SU-DHL-6 (cell line): ENCODE results near the gene ARMC8.

Experiments
- H2AFZ ChIP-seq: fragments of 200-600 bp; sonication (generic); 2 replicates; pipeline ENCODE4 v1.6.1; 2014; ENCODE audit warnings: low read depth, mild to moderate bottlenecking, moderate library complexity, mixed read lengths, antibody characterized with exemption, low read length; ENCODE audit not compliant: severe bottlenecking
- H3F3A ChIP-seq: fragments of 200-600 bp; shearing (Covaris generic); 2 replicates; pipeline ENCODE4 v1.6.0; 2016; ENCODE audit warnings: antibody characterized with exemption, mild to moderate bottlenecking; ENCODE audit not compliant: insufficient read depth
- H3K27ac ChIP-seq: fragments of 200-600 bp; sonication (generic); 2 replicates; pipeline ENCODE4 v1.5.1; 2016; ENCODE audit warnings: low read depth, mild to moderate bottlenecking, low read length, moderate library complexity, mixed read lengths
- H3K27me3 ChIP-seq: fragments of 200-600 bp; sonication (generic), shearing (Covaris generic); 2 replicates; pipeline ENCODE4 v1.6.0; 2014; ENCODE audit warnings: mild to moderate bottlenecking, low read length
- H3K36me3 ChIP-seq: fragments of 200-600 bp; sonication (generic); 2 replicates; pipeline ENCODE4 v1.6.1; 2014; ENCODE audit warnings: mild to moderate bottlenecking, low read length, mixed read lengths
- H3K4me2 ChIP-seq: fragments of 300-600, 200-600 bp; shearing (Covaris generic), sonication (generic); 2 replicates; pipeline ENCODE4 v1.6.0; 2014; ENCODE audit warnings: low read length, low read depth, mild to moderate bottlenecking; ENCODE audit not compliant: poor library complexity, severe bottlenecking
- H3K4me3 ChIP-seq: fragments of 200-600 bp; sonication (generic); 2 replicates; pipeline ENCODE4 v1.5.1; 2014; ENCODE audit warnings: antibody characterized with exemption, low read length, mild to moderate bottlenecking, mixed read lengths; ENCODE audit not compliant: insufficient read depth, poor library complexity, severe bottlenecking
- H3K79me2 ChIP-seq: fragments of 200-600 bp; sonication (generic); 2 replicates; pipeline ENCODE4 v1.6.1; 2014; ENCODE audit warnings: mild to moderate bottlenecking, low read length, moderate library complexity; ENCODE audit not compliant: insufficient read depth
- H3K9ac ChIP-seq: fragments of 200-600 bp; sonication (generic); 2 replicates; pipeline ENCODE4 v1.7.0; 2014; ENCODE audit warnings: mild to moderate bottlenecking, low read length
- H3K9me2 ChIP-seq: fragments of 200-600 bp; sonication (generic); replicated peaks from 2 replicates; pipeline ENCODE4 v1.6.1; 2014; ENCODE audit warnings: low read length; ENCODE audit not compliant: insufficient read depth
- H3K9me3 ChIP-seq: fragments of 200-600 bp; sonication (generic); 2 replicates; pipeline ENCODE4 v1.6.1; 2014; ENCODE audit warnings: low read length, mixed read lengths; ENCODE audit not compliant: insufficient read depth
- H4K20me1 ChIP-seq: fragments of 200-600 bp; sonication (generic); 2 replicates; pipeline ENCODE4 v1.6.1; 2014; ENCODE audit warnings: low read depth, mild to moderate bottlenecking, antibody characterized with exemption, low read length, moderate library complexity, mixed read lengths
- CTCF ChIP-seq: fragments of 200-600 bp; sonication (generic); IDR thresholded peaks from one replicate; pipeline ENCODE4 v1.5.1; 2017; ENCODE audit warnings: antibody characterized with exemption, mild to moderate bottlenecking, low read length, moderate library complexity; ENCODE audit not compliant: insufficient read depth, poor library complexity, severe bottlenecking
- EZH2phosphoT487 ChIP-seq: fragments of 200-600 bp; sonication (generic), shearing (Covaris generic); conservative IDR thresholded peaks from 2 replicates; pipeline ENCODE4 v1.6.1; 2018; ENCODE audit warnings: mild to moderate bottlenecking, antibody characterized with exemption, low read length, moderate library complexity, mixed read lengths

Gene ARMC8

GRCh38 chr3:138314751-138315150 is 127.7 kb downstream of the ARMC8 start:
- Histone ChIP-seq H3K27ac (no peak overlapping the region), H3K9me2 (no peaks in the 10 kb centered on the region), H3K4me3 (no peak overlapping the region), H3K9me3 (no peaks in the 10 kb centered on the region), H4K20me1 (no peaks in the 10 kb centered on the region), H3K36me3 (no peaks in the 10 kb centered on the region), H3F3A (no peaks in the 10 kb centered on the region), H2AFZ (no peak overlapping the region), H3K4me2 (no peak overlapping the region), H3K27me3 (no peaks in the 10 kb centered on the region), H3K79me2 (no peaks in the 10 kb centered on the region), H3K9ac (no peak overlapping the region)
- TF ChIP-seq CTCF: no peak
- no peak for TF ChIP-seq EZH2phosphoT487

GRCh38 chr3:138317687-138318086 is 130.6 kb downstream of the ARMC8 start:
- Histone ChIP-seq H3K4me3 (no peak overlapping the region), H4K20me1 (no peaks in the 10 kb centered on the region), H3K9ac (no peak overlapping the region), H3K79me2 (no peaks in the 10 kb centered on the region), H2AFZ (no peak overlapping the region), H3K27ac (no peak overlapping the region), H3F3A (no peaks in the 10 kb centered on the region), H3K9me2 (no peaks in the 10 kb centered on the region), H3K9me3 (no peaks in the 10 kb centered on the region), H3K27me3 (no peaks in the 10 kb centered on the region), H3K4me2 (no peak overlapping the region), H3K36me3 (no peaks in the 10 kb centered on the region)
- TF ChIP-seq CTCF (no peak), EZH2phosphoT487 (no peak)

GRCh38 chr3:138323971-138324370 is 136.9 kb downstream of the ARMC8 start:
- H2AFZ ChIP-seq: no peak overlapping the region
- no peaks in the 10 kb centered on the region for H3K9me3 ChIP-seq
- no peak overlapping the region for H3K4me3 ChIP-seq
- no peak overlapping the region for H3K9ac ChIP-seq
- no peaks in the 10 kb centered on the region for H3K79me2 ChIP-seq
- no peak overlapping the region for H3K27ac ChIP-seq
- H3F3A ChIP-seq: peaks cover 4% of the 10 kb centered on the region; the same call in 1 of the 2 replicates
- no peaks in the 10 kb centered on the region for H3K27me3 ChIP-seq
- no peaks in the 10 kb centered on the region for H3K36me3 ChIP-seq
- TF ChIP-seq CTCF: no peak
- TF ChIP-seq EZH2phosphoT487: no peak
- H4K20me1 ChIP-seq: no peaks in the 10 kb centered on the region
- no peak overlapping the region for H3K4me2 ChIP-seq
- no peaks in the 10 kb centered on the region for H3K9me2 ChIP-seq
